ENCODE measurements around the gene FOXP1.

DNA sequence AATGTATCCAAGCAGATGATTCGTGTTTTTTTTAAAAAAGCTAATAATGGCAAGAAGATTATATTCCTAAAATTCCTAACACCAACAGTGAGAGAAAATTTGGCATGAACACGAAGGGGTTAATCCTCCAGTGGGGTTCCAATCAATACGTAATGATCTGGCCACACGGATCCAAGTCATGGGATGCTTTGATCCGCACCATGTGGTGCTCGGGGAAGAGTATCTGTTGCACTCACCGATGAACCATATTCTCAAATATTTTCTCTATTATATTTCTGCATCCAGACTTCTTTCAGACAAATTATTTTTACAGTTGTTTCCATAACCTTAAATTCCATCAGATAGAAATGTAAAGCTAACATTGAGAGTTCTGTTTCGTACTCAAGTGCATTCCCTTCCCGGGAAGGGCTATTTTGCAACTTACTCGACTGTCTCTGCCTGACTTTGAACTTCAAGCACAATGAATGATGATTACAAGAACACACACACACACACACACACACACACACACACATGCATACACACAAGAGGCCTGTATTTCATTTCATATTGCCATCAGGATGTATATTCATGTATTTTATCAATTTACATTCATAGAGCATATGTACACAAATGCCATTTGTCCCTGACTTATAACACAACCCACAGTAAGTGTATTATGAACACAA is 567.2 kb downstream of the FOXP1 start:
- TF ChIP-seq, protein P1, sequence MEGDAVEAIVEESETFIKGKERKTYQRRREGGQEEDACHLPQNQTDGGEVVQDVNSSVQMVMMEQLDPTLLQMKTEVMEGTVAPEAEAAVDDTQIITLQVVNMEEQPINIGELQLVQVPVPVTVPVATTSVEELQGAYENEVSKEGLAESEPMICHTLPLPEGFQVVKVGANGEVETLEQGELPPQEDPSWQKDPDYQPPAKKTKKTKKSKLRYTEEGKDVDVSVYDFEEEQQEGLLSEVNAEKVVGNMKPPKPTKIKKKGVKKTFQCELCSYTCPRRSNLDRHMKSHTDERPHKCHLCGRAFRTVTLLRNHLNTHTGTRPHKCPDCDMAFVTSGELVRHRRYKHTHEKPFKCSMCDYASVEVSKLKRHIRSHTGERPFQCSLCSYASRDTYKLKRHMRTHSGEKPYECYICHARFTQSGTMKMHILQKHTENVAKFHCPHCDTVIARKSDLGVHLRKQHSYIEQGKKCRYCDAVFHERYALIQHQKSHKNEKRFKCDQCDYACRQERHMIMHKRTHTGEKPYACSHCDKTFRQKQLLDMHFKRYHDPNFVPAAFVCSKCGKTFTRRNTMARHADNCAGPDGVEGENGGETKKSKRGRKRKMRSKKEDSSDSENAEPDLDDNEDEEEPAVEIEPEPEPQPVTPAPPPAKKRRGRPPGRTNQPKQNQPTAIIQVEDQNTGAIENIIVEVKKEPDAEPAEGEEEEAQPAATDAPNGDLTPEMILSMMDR (IDR thresholded peaks at IDR 0.05; ENCODE audit: insufficient read depth, low read depth, low read length): no peak
- no peak for TF ChIP-seq EZH2 (IDR thresholded peaks at IDR 0.05; ENCODE audit: insufficient read depth, low read length)

All from astrocyte (in vitro differentiated cells and primary cell).